IMR-90 (cell line): Measurements from ENCODE around the gene F3. TPM values are rescaled to one million over a fixed set of nuclear protein-coding genes. Genes with fewer than 3 reads are reported as not detected.

ENCODE experiments used
- ATAC-seq: fragments of 200-7000 bp; cut with Tn5 transposase; 2 replicates; pipeline ENCODE4 v1.9.1; 2020; ENCODE audit warnings: low read depth, mild to moderate bottlenecking, moderate library complexity
- BruUV-seq: library from RNA; stranded (reverse); fragments of 400-500 nt; replicated peaks from 2 replicates; lab custom pipeline; 2021; lab: Mats Ljungman, UMichigan
- CTCF ChIA-PET: fragments of 300-600 bp; formaldehyde crosslinking; extraction: SDS; loops from one replicate; lab custom pipeline; 2021; ENCODE audit warnings: antibody characterized with exemption; lab: Yijun Ruan, JAX
- POLR2A ChIA-PET: fragments of 300-600 bp; sonication (Branson Sonifier 250); formaldehyde crosslinking; loops from one replicate; lab custom pipeline; 2022; ENCODE audit warnings: antibody characterized with exemption; ENCODE audit not compliant: unreplicated experiment; lab: Charles Lee
- DNase-seq: peaks from one replicate; pipeline ENCODE4 v3.0.0; 2013
- H2AFZ ChIP-seq: replicated peaks from 2 replicates; pipeline ENCODE3; 2013; ENCODE audit warnings: low read length, mild to moderate bottlenecking; ENCODE audit not compliant: poor library complexity
- H2AK5ac ChIP-seq: 2 replicates; pipeline ENCODE4 v1.6.1; 2013; ENCODE audit warnings: low read depth, low read length, inconsistent platforms
- H2AK9ac ChIP-seq: replicated peaks from 2 replicates; pipeline ENCODE3; 2013; ENCODE audit warnings: mild to moderate bottlenecking, low read depth, low read length, moderate library complexity; ENCODE audit not compliant: poor library complexity
- H2BK120ac ChIP-seq: 2 replicates; pipeline ENCODE4 v1.6.1; 2013; ENCODE audit warnings: low read depth, low read length, inconsistent platforms
- H2BK15ac ChIP-seq: 3 replicates; pipeline ENCODE4 v1.6.1; 2013; ENCODE audit warnings: low read depth, low read length, inconsistent platforms
- H2BK20ac ChIP-seq: 2 replicates; pipeline ENCODE4 v1.6.1; 2013; ENCODE audit warnings: low read depth, mild to moderate bottlenecking, inconsistent platforms, low read length, moderate library complexity
- H2BK5ac ChIP-seq: 2 replicates; pipeline ENCODE4 v1.6.1; 2013; ENCODE audit warnings: mild to moderate bottlenecking, low read depth, low read length, inconsistent platforms; ENCODE audit not compliant: poor library complexity, severe bottlenecking
- H3K14ac ChIP-seq: replicated peaks from 2 replicates; pipeline ENCODE4 v1.6.1; 2013; ENCODE audit warnings: low read depth, low read length, inconsistent platforms
- H3K18ac ChIP-seq: 2 replicates; pipeline ENCODE4 v1.6.1; 2013; ENCODE audit warnings: low read depth, low read length, control low read depth
- H3K23ac ChIP-seq: 2 replicates; pipeline ENCODE4 v1.6.1; 2013; ENCODE audit warnings: low read depth, low read length, inconsistent platforms
- H3K27ac ChIP-seq: 2 replicates; pipeline ENCODE4 v1.5.1; 2013; ENCODE audit warnings: mild to moderate bottlenecking, control low read depth, low read length; ENCODE audit not compliant: insufficient read depth
- H3K27me3 ChIP-seq: 2 replicates; pipeline ENCODE4 v1.6.1; 2013; ENCODE audit warnings: low read length; ENCODE audit not compliant: control insufficient read depth, insufficient read depth
- H3K36me3 ChIP-seq: 2 replicates; pipeline ENCODE4 v1.6.1; 2013; ENCODE audit warnings: low read length, mixed read lengths; ENCODE audit not compliant: control insufficient read depth, insufficient read depth
- H3K4ac ChIP-seq: 2 replicates; pipeline ENCODE4 v1.6.1; 2013; ENCODE audit warnings: low read depth, low read length, inconsistent platforms
- H3K4me1 ChIP-seq: 2 replicates; pipeline ENCODE4 v1.6.1; 2013; ENCODE audit warnings: low read length, mixed read lengths; ENCODE audit not compliant: control insufficient read depth, insufficient read depth
- H3K4me2 ChIP-seq: 2 replicates; pipeline ENCODE4 v1.6.1; 2013; ENCODE audit warnings: low read depth, mild to moderate bottlenecking, control low read depth, low read length, moderate library complexity
- H3K4me3 ChIP-seq: 2 replicates; pipeline ENCODE4 v1.5.1; 2013; ENCODE audit warnings: low read depth, mild to moderate bottlenecking, control low read depth, low read length, moderate library complexity; ENCODE audit not compliant: insufficient read depth
- H3K56ac ChIP-seq: 2 replicates; pipeline ENCODE4 v1.6.1; 2013; ENCODE audit warnings: low read length, inconsistent platforms; ENCODE audit not compliant: insufficient read depth; ENCODE audit errors: extremely low read depth
- H3K79me1 ChIP-seq, 2 experiments: 2 replicates each; pipeline ENCODE4 v1.6.1; 2013; ENCODE audit warnings: low read length in 2 of 2, inconsistent platforms in 1 of 2, low read depth in 1 of 2
- H3K9ac ChIP-seq: 2 replicates; pipeline ENCODE4 v1.6.1; 2013; ENCODE audit warnings: low read depth, low read length, control low read depth
- H3K9me1 ChIP-seq: 2 replicates; pipeline ENCODE4 v1.6.1; 2013; ENCODE audit warnings: low read length, inconsistent platforms; ENCODE audit not compliant: insufficient read depth
- H3K9me3 ChIP-seq: 2 replicates; pipeline ENCODE4 v1.6.1; 2013; ENCODE audit warnings: low read length; ENCODE audit not compliant: control insufficient read depth, insufficient read depth
- H4K20me1 ChIP-seq: 2 replicates; pipeline ENCODE4 v1.6.1; 2013; ENCODE audit warnings: low read length, inconsistent platforms; ENCODE audit not compliant: insufficient read depth
- H4K5ac ChIP-seq: 2 replicates; pipeline ENCODE4 v1.6.1; 2013; ENCODE audit warnings: mild to moderate bottlenecking, low read depth, low read length, control low read depth
- H4K8ac ChIP-seq, 2 experiments: 2 replicates each; pipeline ENCODE4 v1.6.1; 2013; ENCODE audit warnings: low read depth in 2 of 2, low read length in 2 of 2, control low read depth in 1 of 2, inconsistent platforms in 1 of 2
- H4K91ac ChIP-seq: 2 replicates; pipeline ENCODE4 v1.6.1; 2013; ENCODE audit warnings: low read depth, low read length, inconsistent platforms; ENCODE audit not compliant: insufficient read depth
- BHLHE40 ChIP-seq: fragments of 150-350 bp; IDR thresholded peaks from 2 replicates; pipeline ENCODE4 v1.6.1; 2016; ENCODE audit warnings: mild to moderate bottlenecking, low read depth, low read length
- MAFK ChIP-seq: IDR thresholded peaks from 2 replicates; pipeline ENCODE4 v1.6.1; 2012; ENCODE audit warnings: low read depth, low read length, improper control_type of control experiment
- RAD21 ChIP-seq: IDR thresholded peaks from 2 replicates; pipeline ENCODE4 v1.6.1; 2012; ENCODE audit warnings: low read length, improper control_type of control experiment
- SMC3 ChIP-seq: fragments of 150-350 bp; IDR thresholded peaks from 2 replicates; pipeline ENCODE4 v1.6.1; 2016; ENCODE audit warnings: low read depth, mild to moderate bottlenecking, antibody characterized with exemption, low read length, moderate library complexity
- WGBS, 2 experiments: methylation state at CpG; one replicate each; pipeline versions ENCODE4 v1.1.5 to v1.1.7; 2013; ENCODE audit warnings: missing lambda C conversion rate in 2 of 2; ENCODE audit not compliant: insufficient read length in 1 of 2; ENCODE audit errors: extremely low coverage in 2 of 2; 5-methylcytosine and 5-hydroxymethylcytosine counted together
- dilution Hi-C: fragments of 300-500 bp; cut with HindIII; formaldehyde crosslinking; loops from one replicate; pipeline ENCODE4 v1.14.3; 2018; ENCODE audit warnings: low sequenced_read_pairs; ENCODE audit not compliant: unreplicated experiment
- in situ Hi-C: fragments of 300-500 bp; cut with MboI; formaldehyde crosslinking; loops from 3 replicates; pipeline ENCODE4 v1.14.3; 2019; ENCODE audit warnings: low sequenced_read_pairs, inconsistent platforms, mixed read lengths
- intact Hi-C: fragments of 100-400 bp; cut with micrococcal nuclease; formaldehyde crosslinking; loops from 2 replicates; pipeline ENCODE4 v1.10.0; 2022
- polyA plus RNA-seq, 3 experiments: library from polyadenylated mRNA; depleted of rRNA; stranded (reverse); fragments of >200 nt; gene quantifications; 2 replicates each; pipeline ENCODE4 v1.2.3, GENCODE V29; 2012; ENCODE audit warnings: low replicate concordance in 1 of 3
- total RNA-seq: library from RNA; depleted of rRNA; stranded (reverse); fragments of >200 nt; gene quantifications from 2 replicates; pipeline ENCODE4 v1.2.3, GENCODE V29; 2012
- TF ChIP-seq, protein P1 (sequence below): conservative IDR thresholded peaks from 2 replicates; pipeline ENCODE4 v1.5.1; 2012; ENCODE audit warnings: mild to moderate bottlenecking, low read depth, low read length, improper control_type of control experiment

The F3 gene
- total and polyA plus RNA-seq, 2 of the 4 experiments (the other 2 are of a cell fraction), result 75.6 to 126 TPM

DNA sequence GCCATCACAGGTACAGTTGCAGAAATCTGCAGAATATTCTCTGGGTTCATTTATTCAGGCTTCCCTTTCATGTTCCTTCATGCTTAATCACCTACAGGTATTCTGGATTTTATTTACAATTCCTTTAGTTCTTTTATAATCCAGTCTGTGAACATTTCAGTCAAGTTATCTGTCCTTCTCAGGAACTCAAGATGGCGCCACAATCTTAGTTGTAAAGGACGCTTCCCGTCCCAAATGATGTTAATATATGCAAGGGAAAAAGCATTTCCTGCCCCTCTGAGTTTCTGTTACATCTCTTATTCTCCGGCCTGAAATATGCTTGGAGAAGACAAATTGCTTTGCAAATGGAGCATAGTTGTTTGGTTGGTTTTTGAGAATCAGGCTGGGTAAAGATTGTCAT is 19.3 kb downstream of the F3 start:
- CTCF ChIA-PET, result interaction anchor here (1.2 to 2.7 kb wide), 5 partner anchors 8 to 284 kb away, joined by 3 to 10 read pairs (median 4); no protein-coding TSS in a partner anchor
- peak; percentile 82 for TF ChIP-seq RAD21
- TF ChIP-seq, protein P1, sequence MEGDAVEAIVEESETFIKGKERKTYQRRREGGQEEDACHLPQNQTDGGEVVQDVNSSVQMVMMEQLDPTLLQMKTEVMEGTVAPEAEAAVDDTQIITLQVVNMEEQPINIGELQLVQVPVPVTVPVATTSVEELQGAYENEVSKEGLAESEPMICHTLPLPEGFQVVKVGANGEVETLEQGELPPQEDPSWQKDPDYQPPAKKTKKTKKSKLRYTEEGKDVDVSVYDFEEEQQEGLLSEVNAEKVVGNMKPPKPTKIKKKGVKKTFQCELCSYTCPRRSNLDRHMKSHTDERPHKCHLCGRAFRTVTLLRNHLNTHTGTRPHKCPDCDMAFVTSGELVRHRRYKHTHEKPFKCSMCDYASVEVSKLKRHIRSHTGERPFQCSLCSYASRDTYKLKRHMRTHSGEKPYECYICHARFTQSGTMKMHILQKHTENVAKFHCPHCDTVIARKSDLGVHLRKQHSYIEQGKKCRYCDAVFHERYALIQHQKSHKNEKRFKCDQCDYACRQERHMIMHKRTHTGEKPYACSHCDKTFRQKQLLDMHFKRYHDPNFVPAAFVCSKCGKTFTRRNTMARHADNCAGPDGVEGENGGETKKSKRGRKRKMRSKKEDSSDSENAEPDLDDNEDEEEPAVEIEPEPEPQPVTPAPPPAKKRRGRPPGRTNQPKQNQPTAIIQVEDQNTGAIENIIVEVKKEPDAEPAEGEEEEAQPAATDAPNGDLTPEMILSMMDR, result peak; percentile 73
- no peak for TF ChIP-seq MAFK
- TF ChIP-seq BHLHE40, result no peak
- TF ChIP-seq SMC3, result peak; percentile 77
- intact Hi-C loops, result loop anchor here (1.0 kb wide), 1 partner anchor 280 kb away; no protein-coding TSS in a partner anchor

More for the DNA sequence above, 19.3 kb downstream of the F3 start:
- Histone ChIP-seq H3K27ac (no peak overlapping the region), H3K14ac (no peak overlapping the region), H4K8ac (0 out of 4 replicates have a peak overlapping the region, but pooled peaks have one; percentile 3 to 12), H2AK9ac (no peak overlapping the region), H4K20me1 (0 out of 2 replicates have a peak, but pooled peaks cover 5% of the 10 kb centered on the region), H2BK15ac (no peak overlapping the region), H2BK120ac (peak overlapping the region; percentile 1; the same call in 1 of the 2 replicates), H2AFZ (no peak overlapping the region), H2BK5ac (no peak overlapping the region), H3K56ac (no peak overlapping the region), H3K23ac (no peak overlapping the region), H4K5ac (no peak overlapping the region; the same call in 1 of the 2 replicates), H3K4me1 (peaks cover 3% of the 10 kb centered on the region; the same call in 1 of the 2 replicates), H3K9ac (0 out of 2 replicates have a peak overlapping the region, but pooled peaks have one; percentile 16), H3K18ac (0 out of 2 replicates have a peak overlapping the region, but pooled peaks have one; percentile 12), H2AK5ac (no peak overlapping the region), H3K27me3 (no peaks in the 10 kb centered on the region), H3K9me1 (peaks cover 4% of the 10 kb centered on the region; the same call in 1 of the 2 replicates), H3K4me2 (no peak overlapping the region), H3K4ac (no peak overlapping the region), H4K91ac (no peak overlapping the region), H3K9me3 (no peaks in the 10 kb centered on the region), H2BK20ac (0 out of 2 replicates have a peak overlapping the region, but pooled peaks have one; percentile 8), H3K4me3 (no peak overlapping the region), H3K36me3 (no peaks in the 10 kb centered on the region), H3K79me1 (no peaks in the 10 kb centered on the region)
- BruUV-seq, result no TSS peak
- in situ Hi-C loops, result loop anchor here (5.0 kb wide), 2 partner anchors 280 to 520 kb away; no protein-coding TSS in a partner anchor
- dilution Hi-C loops, result no loop called here
- no CpG with 5 or more reads among the region's 4 CpGs for WGBS, 2 experiments
- DNase-seq, result peak; percentile 72
- POLR2A ChIA-PET, result no interaction called here
- ATAC-seq, result peak; percentile 46
